IMR-90 (cell line): ENCODE data around the gene VPS37B.

Experiments
- BHLHE40 ChIP-seq: fragments of 150-350 bp; IDR thresholded peaks from 2 replicates; pipeline ENCODE4 v1.6.1; 2016; ENCODE audit warnings: mild to moderate bottlenecking, low read depth, low read length
- CEBPB ChIP-seq: IDR thresholded peaks from 2 replicates; pipeline ENCODE4 v1.6.1; 2012; ENCODE audit warnings: low read depth, low read length, improper control_type of control experiment
- CTCF ChIP-seq: conservative IDR thresholded peaks from 2 replicates; pipeline ENCODE4 v1.5.1; 2012; ENCODE audit warnings: mild to moderate bottlenecking, low read depth, low read length, improper control_type of control experiment
- MAFK ChIP-seq: IDR thresholded peaks from 2 replicates; pipeline ENCODE4 v1.6.1; 2012; ENCODE audit warnings: low read depth, low read length, improper control_type of control experiment
- MAZ ChIP-seq: IDR thresholded peaks from 2 replicates; pipeline ENCODE4 v1.6.1; 2012; ENCODE audit warnings: low read depth, mild to moderate bottlenecking, low read length, improper control_type of control experiment, moderate library complexity, borderline replicate concordance
- POLR2A ChIP-seq: IDR thresholded peaks from 2 replicates; pipeline ENCODE4 v1.6.1; 2012; ENCODE audit warnings: mild to moderate bottlenecking, low read depth, low read length
- RAD21 ChIP-seq: IDR thresholded peaks from 2 replicates; pipeline ENCODE4 v1.6.1; 2012; ENCODE audit warnings: low read length, improper control_type of control experiment
- RCOR1 ChIP-seq: IDR thresholded peaks from 2 replicates; pipeline ENCODE4 v1.6.1; 2012; ENCODE audit warnings: mild to moderate bottlenecking, low read length, improper control_type of control experiment; ENCODE audit not compliant: insufficient replicate concordance
- RFX5 ChIP-seq: IDR thresholded peaks from 2 replicates; pipeline ENCODE4 v1.8.0; 2012; ENCODE audit warnings: low read depth, mild to moderate bottlenecking, low read length, moderate library complexity
- SMC3 ChIP-seq: fragments of 150-350 bp; IDR thresholded peaks from 2 replicates; pipeline ENCODE4 v1.6.1; 2016; ENCODE audit warnings: low read depth, mild to moderate bottlenecking, antibody characterized with exemption, low read length, moderate library complexity
- USF2 ChIP-seq: fragments of 150-350 bp; IDR thresholded peaks from 2 replicates; pipeline ENCODE4 v1.6.1; 2017; ENCODE audit warnings: mild to moderate bottlenecking, antibody characterized with exemption, low read length, low read depth

GRCh38 chr12:122825773-122826724 is 69.9 kb downstream of the VPS37B start:
- no peak for TF ChIP-seq POLR2A
- no peak for TF ChIP-seq CTCF
- TF ChIP-seq RAD21, result no peak
- TF ChIP-seq RCOR1, result no peak
- TF ChIP-seq RFX5, result no peak
- no peak for TF ChIP-seq USF2
- TF ChIP-seq SMC3, result no peak
- no peak for TF ChIP-seq MAZ
- no peak for TF ChIP-seq BHLHE40
- TF ChIP-seq MAFK, result no peak
- TF ChIP-seq CEBPB, result no peak
